Fibroblast of skin of abdomen (primary cell): Measurements from ENCODE around the gene MKRN1.
"Not testable (repeated sequence)": the region's sequence is repeated elsewhere in the genome, so short reads cannot be mapped to it uniquely, and the experiment has no call there.

Experiments
- DNase-seq: peaks from one replicate; pipeline ENCODE4 v3.0.0-alpha.2; 2013

MKRN1 gene

DNA sequence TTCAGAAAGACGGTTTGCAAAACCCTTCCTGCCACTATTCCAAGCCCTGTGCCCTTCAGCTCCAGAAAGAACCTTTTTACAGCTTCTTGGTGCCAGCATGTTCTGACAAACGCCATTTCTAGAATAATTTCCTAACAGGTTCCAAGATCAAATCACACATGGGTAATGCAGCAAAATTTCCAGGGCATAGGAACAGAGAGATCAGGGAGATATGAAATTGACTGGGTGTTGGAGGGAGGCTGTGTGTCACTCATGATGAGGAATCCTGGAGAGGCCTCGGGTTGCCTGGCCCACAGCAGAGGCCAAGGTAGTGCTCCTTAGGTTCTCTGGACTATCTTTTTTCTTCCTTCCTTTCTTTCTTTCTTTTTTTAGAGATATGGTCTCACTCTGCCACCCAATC is 45.9 kb downstream of the MKRN1 start:
- DNase-seq = no peak

DNA sequence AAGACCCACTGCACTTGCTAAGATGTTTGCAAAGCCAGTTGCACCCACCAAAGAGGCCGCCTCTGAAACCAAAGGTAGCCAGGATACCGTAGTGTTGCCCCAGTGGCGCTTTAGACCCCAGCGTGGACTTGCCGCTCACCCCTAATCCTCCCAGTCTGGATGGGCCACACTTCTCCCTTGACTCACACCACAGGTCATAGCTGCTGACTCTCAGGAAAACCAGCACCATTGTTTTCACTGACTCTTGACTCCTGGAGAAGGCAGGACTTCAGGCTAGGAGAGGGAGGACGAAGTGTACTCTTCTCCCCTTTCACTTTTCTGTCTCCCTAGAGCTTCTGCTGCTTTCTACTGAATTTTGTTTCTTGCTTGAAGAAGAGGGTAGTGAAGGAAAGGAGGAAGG is 53.2 kb downstream of the MKRN1 start:
- no peak for DNase-seq

DNA sequence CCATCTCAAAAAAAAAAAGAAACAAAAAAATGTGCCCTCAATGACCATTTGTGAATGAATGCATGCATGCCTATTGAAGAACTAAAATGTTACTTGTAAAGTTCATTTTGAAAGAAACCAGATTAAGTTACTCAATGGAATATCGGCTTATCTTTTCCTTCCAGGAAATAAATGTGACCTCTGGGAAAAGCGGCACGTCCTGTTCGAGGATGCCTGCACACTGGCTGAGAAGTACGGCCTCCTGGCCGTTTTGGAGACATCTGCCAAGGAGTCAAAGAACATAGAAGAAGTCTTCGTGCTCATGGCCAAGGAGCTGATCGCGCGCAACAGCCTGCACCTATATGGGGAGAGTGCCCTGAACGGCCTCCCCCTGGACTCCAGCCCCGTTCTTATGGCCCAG is 53.6 kb downstream of the MKRN1 start:
- no peak for DNase-seq

DNA sequence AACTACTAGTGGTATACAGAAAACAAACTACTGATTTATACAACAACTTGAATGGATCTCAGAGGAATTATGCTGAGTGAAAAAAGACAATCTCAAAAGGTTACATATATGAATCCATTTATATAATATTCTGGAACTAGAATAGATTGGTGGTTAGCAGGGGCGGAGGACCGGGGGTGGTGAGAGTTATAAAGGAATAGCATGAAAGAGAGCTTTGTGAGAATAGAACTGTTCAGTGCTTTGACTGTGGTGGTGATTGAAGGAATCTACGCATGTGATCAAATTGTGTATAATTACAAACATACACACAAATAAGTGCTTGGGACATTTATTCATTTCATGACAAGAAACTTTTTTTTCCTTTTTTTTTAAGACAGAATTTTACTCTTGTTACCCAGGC is 55.8 kb downstream of the MKRN1 start:
- DNase-seq = no peak

DNA sequence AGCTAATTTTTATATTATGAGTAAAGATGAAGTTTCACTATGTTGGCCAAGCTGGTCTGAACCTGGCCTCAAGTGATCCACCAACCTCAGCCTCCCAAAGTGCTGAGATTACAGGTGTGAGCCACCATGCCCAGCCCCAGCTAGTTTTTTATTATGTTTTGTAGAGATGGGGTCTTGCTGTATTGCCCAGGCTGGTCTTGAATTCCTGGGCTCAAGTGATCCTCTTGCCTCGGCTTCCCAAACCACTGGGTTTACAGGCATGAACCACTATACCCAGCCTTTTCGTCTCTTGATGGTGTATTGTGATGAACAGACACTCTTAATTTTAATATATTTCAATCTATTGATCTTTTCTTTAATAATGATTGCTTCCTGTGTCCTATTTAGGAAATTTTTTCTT is 57.8 kb downstream of the MKRN1 start:
- no peak for DNase-seq

DNA sequence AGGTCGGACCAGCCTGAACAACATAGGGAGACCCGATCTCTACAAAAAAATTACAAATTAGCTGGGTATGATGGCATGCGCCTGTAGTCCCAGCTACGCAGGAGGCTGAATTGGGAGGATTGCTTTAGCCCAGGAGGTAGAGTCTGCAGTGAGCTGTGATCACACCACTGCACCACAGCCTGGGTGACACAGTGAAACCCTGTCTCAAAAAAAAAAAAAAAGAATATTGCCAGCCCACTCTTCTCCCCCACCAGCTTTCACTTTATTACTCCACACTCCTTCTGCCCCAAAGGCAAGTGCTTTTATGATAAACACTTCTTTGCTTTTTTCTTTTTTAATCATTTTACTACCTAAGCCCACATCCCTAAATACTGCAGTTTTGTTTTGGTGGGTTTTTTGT is 60.7 kb downstream of the MKRN1 start:
- no peak for DNase-seq

DNA sequence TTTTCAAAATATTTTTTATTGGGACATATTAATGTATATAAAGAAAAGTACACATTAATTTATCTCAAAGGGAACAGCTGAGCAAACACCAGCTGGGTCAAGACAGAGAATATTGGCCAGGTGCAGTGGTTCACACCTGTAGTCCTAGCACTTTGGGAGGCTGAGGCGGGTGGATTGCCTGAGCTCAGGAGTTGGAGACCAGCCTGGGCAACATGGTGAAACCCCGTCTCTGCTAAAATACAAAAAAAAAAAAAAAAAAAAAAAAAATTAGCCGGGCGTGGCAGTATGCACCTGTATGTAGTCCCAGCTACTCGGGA is 61.2 kb downstream of the MKRN1 start:
- not testable (repeated sequence) for DNase-seq

DNA sequence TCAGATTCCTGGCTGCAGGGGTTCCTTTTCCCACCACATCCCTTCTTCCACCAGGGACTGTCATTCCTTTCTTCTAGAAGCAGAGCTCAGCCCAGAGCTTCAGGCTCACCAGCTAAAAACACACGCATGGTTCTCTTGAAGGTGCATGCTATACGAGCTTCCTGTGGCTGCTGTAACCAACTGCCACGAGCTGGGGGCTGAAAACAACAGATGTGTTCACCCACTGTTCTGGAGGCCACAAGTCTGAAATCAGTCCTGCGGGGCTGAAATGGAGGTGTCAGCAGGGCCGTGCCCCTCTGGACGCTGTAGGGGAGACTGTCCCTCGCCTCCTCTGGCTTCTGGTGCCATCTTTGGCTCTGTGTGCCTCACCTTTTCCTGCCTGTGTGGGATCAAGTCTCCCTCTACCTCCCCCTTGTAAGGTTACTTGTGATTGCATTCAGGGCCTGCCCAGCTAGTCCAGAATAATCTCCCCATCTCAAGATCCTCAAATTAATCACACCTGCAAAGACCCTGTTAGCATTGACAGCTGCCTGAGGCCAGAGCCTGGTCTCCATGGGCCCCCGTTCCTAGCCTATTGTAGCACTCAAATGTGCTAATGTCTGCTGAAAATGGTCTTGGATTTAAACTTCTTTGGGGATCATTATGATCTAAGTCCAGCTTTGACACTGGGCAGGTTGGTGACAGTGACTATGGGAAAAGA is 61.7 kb downstream of the MKRN1 start:
- no peak for DNase-seq

DNA sequence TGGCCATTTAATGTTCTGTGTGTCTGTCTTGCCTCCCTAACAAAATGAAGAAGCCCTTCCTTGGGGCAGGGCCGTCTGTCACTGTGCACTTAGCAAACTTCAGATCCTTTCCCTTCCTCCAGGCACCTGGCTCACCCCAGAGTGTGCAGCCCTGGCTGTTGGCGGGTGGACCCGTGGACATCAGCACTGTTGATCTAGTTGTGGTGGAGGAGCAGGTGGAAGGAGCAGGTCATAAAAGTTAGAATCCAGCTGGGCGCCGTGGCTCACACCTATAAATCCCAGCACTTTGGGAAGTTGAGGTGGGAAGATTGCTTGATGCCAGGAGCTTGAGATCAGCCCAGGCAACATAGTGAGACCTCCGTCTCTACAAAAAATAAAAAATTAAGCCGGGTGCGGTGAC is 62.7 kb downstream of the MKRN1 start:
- no peak for DNase-seq

DNA sequence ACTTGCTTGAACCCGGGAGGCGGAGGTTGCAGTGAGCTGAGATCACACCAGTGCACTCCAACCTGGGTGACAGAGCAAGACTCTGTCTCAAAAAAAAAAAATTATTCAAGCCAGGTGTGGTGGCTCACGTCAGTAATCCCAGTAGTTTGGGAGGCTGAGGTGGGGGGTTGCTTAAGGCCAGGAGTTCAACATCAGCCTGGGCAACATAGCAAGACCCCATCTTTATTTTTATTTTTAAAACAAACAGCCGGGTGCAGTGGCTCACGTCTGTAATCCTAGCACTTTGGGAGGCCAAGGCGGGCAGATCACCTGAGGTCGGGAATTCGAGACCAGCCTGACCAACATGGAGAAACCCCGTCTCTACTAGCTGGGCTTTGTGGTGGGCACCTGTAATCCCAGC is 63.5 kb downstream of the MKRN1 start:
- DNase-seq = not testable (repeated sequence)

DNA sequence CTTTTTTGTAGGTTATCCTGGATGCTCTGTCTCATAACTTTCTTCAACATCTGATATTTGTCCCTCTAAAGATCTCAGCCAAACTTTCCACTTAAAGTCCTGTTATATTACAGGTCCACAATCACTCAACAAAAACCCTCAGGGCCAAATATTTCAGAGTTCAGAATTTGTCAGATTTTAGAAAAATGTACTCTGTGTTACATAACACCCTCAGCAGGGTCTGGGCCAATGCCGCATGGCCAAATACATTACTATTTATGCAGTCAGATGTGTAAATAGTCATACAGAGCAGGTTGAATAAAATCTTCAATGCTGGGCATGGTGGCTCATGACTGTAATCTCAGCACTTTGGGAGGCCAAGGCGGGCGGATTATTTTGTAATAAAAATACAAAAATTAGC is 63.9 kb downstream of the MKRN1 start:
- no peak for DNase-seq

DNA sequence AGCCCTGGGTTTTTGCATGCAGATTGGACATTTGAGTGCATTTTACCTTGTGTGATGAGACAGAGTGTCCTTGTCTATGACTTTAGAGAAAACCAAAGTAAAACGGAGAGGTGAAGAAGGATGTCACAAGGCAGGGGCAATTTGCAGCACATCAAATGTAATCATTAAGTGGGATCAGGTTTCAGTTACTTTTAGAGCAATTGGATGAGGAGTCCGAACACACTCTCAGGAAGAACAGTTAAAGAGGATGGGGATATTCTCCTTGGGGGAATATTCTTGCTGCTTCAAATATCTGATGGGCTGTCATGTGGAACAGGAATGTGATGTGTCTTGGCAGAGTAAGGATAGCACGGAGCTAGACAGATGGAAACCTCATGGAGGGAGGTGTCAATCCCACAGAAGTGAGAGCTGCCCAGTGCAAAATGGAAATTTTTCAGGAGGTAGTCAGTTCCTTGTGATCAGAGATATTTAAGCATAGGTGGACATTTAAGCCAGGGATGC is 74.7 kb downstream of the MKRN1 start:
- DNase-seq = peak; percentile 31

DNA sequence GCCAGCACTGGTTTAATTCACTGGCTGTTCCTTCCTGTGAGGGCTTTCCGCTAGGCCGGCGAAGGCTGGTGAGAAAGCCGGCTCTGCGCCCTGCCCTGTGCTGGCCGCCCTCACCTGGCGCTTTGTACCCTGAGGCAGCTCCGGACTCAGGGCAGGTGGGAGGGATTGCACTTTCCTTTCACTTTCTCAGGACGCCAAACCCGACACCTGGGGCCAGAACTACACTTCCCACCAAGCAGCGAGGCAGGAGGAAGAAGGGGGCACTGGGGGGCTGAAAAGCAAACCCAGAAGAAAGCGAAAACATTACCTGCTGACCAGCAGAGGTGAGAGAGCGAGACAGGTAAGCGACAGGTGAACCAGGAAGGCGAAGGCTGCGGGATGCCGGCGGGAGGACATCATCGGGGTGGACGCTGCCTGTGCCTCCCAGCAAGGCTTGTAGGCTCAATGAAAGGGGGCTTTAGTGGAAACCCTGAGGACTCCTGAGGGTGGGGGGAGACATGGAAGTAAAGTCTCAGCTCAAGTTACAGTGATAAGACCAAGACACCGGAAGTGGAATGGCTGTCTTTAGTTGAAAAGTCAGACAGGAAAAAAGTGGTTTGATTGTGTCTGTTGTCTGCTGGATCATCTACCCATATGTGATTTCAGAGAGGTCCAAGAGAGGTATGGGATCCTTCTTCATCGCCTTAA is 75.3 kb downstream of the MKRN1 start, which contains the start of gene RAB19:
RAB19 (plus strand) TSS at position 181 of the 687 bp plus-strand sequence. CDS start 3,589 bp downstream, outside the sequence.
- DNase-seq = no peak
